BE2C (cell line): Measurements from ENCODE around the gene SNN.

ENCODE experiments used
- DNase-seq: peaks from one replicate; pipeline ENCODE4 v3.0.0-alpha.2; 2020
- H3K27me3 ChIP-seq: fragments of 250-450 bp; sonication (Bioruptor Pico); 2 replicates; pipeline ENCODE4 v1.5.1; 2020; ENCODE audit warnings: mild to moderate bottlenecking
- H3K36me3 ChIP-seq: fragments of 250-450 bp; sonication (Bioruptor Pico); 2 replicates; pipeline ENCODE4 v1.5.1; 2020; ENCODE audit warnings: mild to moderate bottlenecking
- H3K4me1 ChIP-seq: fragments of 250-450 bp; sonication (Bioruptor Pico); 2 replicates; pipeline ENCODE4 v1.5.1; 2020
- H3K4me3 ChIP-seq: 2 replicates; pipeline ENCODE4 v1.5.1; 2011; ENCODE audit warnings: low read depth, low read length
- H3K9me3 ChIP-seq: fragments of 250-450 bp; sonication (Bioruptor Pico); 2 replicates; pipeline ENCODE4 v1.5.1; 2020
- CTCF ChIP-seq: IDR thresholded peaks from 2 replicates; pipeline ENCODE4 v1.5.1; 2012; ENCODE audit warnings: mild to moderate bottlenecking, low read depth, low read length

The SNN gene

GRCh38 chr16:11689031-11689840 lies 21.0 kb downstream of the SNN start:
- Histone ChIP-seq H3K4me1 (no peaks in the 10 kb centered on the region), H3K36me3 (peaks cover 6% of the 10 kb centered on the region), H3K27me3 (no peaks in the 10 kb centered on the region), H3K9me3 (no peaks in the 10 kb centered on the region), H3K4me3 (no peak overlapping the region)
- no peak for TF ChIP-seq CTCF
- DNase-seq: no peak

GRCh38 chr16:11691235-11691634 lies 23.0 kb downstream of the SNN start:
- H3K36me3 ChIP-seq: peaks cover 4% of the 10 kb centered on the region
- H3K4me3 ChIP-seq: no peak overlapping the region
- no peak for TF ChIP-seq CTCF
- no peaks in the 10 kb centered on the region for H3K27me3 ChIP-seq
- DNase-seq: no peak
- no peaks in the 10 kb centered on the region for H3K9me3 ChIP-seq
- H3K4me1 ChIP-seq: no peaks in the 10 kb centered on the region

GRCh38 chr16:11691771-11692170 lies 23.5 kb downstream of the SNN start:
- Histone ChIP-seq H3K4me3 (no peak overlapping the region), H3K9me3 (no peaks in the 10 kb centered on the region), H3K4me1 (no peaks in the 10 kb centered on the region), H3K27me3 (no peaks in the 10 kb centered on the region), H3K36me3 (peaks cover 2% of the 10 kb centered on the region)
- DNase-seq: no peak
- TF ChIP-seq CTCF: no peak

GRCh38 chr16:11692171-11692570 lies 23.9 kb downstream of the SNN start:
- Histone ChIP-seq H3K4me1 (no peaks in the 10 kb centered on the region), H3K27me3 (no peaks in the 10 kb centered on the region), H3K9me3 (no peaks in the 10 kb centered on the region), H3K4me3 (no peak overlapping the region), H3K36me3 (no peaks in the 10 kb centered on the region; the same call in none of the 2 replicates)
- no peak for DNase-seq
- TF ChIP-seq CTCF: no peak

- Histone ChIP-seq H3K36me3 (peaks cover 2% of the 10 kb centered on the region), H3K9me3 (no peaks in the 10 kb centered on the region), H3K27me3 (no peaks in the 10 kb centered on the region), H3K4me1 (no peaks in the 10 kb centered on the region), H3K4me3 (no peak overlapping the region)
- no peak for DNase-seq
- no peak for TF ChIP-seq CTCF
Measured at GRCh38 chr16:11692651-11693050, 24.4 kb downstream of the SNN start.

- H3K36me3 ChIP-seq: peaks cover 10% of the 10 kb centered on the region
- no peaks in the 10 kb centered on the region for H3K9me3 ChIP-seq
- TF ChIP-seq CTCF: no peak
- no peak overlapping the region for H3K4me3 ChIP-seq
- DNase-seq: no peak
- no peaks in the 10 kb centered on the region for H3K4me1 ChIP-seq
- no peaks in the 10 kb centered on the region for H3K27me3 ChIP-seq
Measured at GRCh38 chr16:11696266-11697012, 28.2 kb downstream of the SNN start.
